Lower leg skin (tissue), 4 donors: ENCODE measurements around the gene COX6A2. TPM values are rescaled to one million over a fixed set of nuclear protein-coding genes. Genes with fewer than 3 reads are reported as not detected.

Experiments used
- DNase-seq, 2 donors: peaks; one replicate each; pipeline ENCODE4 v3.0.0-alpha.2; 2019; ENCODE audit warnings: low spot score in 2 of 2
- H3K4me3 ChIP-seq: fragments of 200-600 bp; sonication (generic); 2 replicates; pipeline ENCODE4 v1.5.1; 2017; ENCODE audit warnings: mild to moderate bottlenecking, low read depth; ENCODE audit not compliant: poor library complexity, severe bottlenecking
- POLR2A ChIP-seq, 2 donors: fragments of 450-650 bp; IDR thresholded peaks; one replicate each; pipeline ENCODE4 v1.6.1; 2016 to 2017; ENCODE audit warnings: antibody characterized with exemption in 2 of 2, mild to moderate bottlenecking in 1 of 2, moderate library complexity in 1 of 2
- WGBS, 2 donors: methylation state at CpG; one replicate each; pipeline ENCODE4 v1.1.5; 2018; 5-methylcytosine and 5-hydroxymethylcytosine counted together
- intact Hi-C: fragments of 100-400 bp; cut with DNase I; formaldehyde crosslinking; loops from one replicate; pipeline ENCODE4 v1.15.0; 2023; ENCODE audit warnings: low total_unique reads
- total RNA-seq, 4 donors: library from RNA; depleted of rRNA; stranded (reverse); fragments of >200 nt; gene quantifications; one replicate each; pipeline ENCODE4 v1.1.0, GENCODE V29; 2016
- TF ChIP-seq, protein P1 (sequence below), 3 donors: fragments of 450-650 bp; IDR thresholded peaks; one replicate each; pipeline ENCODE4 v1.5.1; 2016; ENCODE audit warnings: antibody characterized with exemption in 3 of 3, mild to moderate bottlenecking in 3 of 3, moderate library complexity in 2 of 3

The COX6A2 gene
- total RNA-seq, 4 donors from 2014 or later, result not detected

GRCh38 chr16:31471241-31471874 is 43.2 kb upstream of the COX6A2 start:
- intact Hi-C loops, result no loop called here
- H3K4me3 ChIP-seq, result no peak overlapping the region
- TF ChIP-seq, protein P1, sequence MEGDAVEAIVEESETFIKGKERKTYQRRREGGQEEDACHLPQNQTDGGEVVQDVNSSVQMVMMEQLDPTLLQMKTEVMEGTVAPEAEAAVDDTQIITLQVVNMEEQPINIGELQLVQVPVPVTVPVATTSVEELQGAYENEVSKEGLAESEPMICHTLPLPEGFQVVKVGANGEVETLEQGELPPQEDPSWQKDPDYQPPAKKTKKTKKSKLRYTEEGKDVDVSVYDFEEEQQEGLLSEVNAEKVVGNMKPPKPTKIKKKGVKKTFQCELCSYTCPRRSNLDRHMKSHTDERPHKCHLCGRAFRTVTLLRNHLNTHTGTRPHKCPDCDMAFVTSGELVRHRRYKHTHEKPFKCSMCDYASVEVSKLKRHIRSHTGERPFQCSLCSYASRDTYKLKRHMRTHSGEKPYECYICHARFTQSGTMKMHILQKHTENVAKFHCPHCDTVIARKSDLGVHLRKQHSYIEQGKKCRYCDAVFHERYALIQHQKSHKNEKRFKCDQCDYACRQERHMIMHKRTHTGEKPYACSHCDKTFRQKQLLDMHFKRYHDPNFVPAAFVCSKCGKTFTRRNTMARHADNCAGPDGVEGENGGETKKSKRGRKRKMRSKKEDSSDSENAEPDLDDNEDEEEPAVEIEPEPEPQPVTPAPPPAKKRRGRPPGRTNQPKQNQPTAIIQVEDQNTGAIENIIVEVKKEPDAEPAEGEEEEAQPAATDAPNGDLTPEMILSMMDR (IDR thresholded peaks at IDR 0.05), result no peak
- no peak for TF ChIP-seq POLR2A (IDR thresholded peaks at IDR 0.05)
- no peak for DNase-seq
- 33 to 41% methylated on average over 15 of the region's 15 CpGs for WGBS, 2 donors

- no peak overlapping the region for H3K4me3 ChIP-seq
- 82 to 83% methylated on average over 3 of the region's 3 CpGs for WGBS, 2 donors
- DNase-seq, result no peak
- TF ChIP-seq POLR2A (IDR thresholded peaks at IDR 0.05), result no peak
- TF ChIP-seq, protein P1 (IDR thresholded peaks at IDR 0.05), result no peak
- intact Hi-C loops, result no loop called here
Measured at GRCh38 chr16:31470615-31471014, 42.5 kb upstream of the COX6A2 start.

DNA sequence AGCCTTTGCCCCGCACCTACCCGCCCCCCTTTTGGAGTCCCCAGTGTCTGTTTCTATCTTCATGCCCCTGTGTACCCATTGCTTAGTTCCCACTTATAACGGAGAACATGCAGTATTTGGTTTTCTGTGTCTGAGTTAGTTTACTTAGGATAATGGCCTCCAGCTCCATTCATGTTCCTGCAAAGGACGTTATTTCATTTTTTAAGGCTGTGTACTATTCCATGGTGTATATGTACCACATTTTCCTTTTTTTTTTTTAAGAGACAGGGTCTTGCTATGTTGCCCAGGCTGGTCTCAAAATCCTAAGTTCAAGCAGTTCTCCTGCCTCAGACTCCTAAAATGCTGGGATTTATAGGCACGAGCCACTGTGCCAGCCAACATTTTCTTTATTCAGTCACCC is 39.7 kb upstream of the COX6A2 start:
- no peak overlapping the region for H3K4me3 ChIP-seq
- DNase-seq, result no peak
- WGBS, 2 donors, result 84 to 94% methylated on average over 5 of the region's 5 CpGs
- no peak for TF ChIP-seq POLR2A (IDR thresholded peaks at IDR 0.05)
- TF ChIP-seq, protein P1 (IDR thresholded peaks at IDR 0.05), result no peak
- intact Hi-C loops, result no loop called here

DNA sequence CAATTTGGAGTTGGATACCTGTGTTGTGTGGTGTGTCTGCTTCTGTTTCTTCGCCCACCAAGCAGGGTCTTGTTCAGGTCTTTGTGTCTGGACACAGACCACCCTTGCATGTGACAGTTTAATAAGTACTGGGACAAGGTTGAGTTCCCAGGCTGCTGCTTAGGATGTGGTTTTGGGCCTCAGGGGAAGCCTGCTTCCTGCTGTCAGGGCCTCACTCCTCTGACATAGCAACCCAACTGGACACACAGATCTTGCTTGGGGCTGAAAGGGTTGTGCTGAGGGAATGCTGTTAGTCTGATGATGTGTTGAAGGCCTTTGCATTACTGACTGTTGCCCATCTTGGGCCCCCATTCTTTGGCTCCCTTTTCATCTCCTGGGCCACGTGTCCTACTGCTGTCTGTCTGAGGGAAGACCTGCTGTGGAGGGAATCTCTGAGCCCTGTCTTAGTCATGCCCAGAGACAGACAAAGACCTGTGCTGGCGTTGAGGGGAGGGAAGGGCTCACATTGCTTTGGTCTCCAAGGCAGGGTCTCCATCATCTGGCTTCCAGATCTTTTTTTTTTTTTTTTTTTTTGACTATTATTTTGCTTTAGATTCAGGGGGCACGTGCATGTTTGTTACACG is 39.1 kb upstream of the COX6A2 start:
- H3K4me3 ChIP-seq, result no peak overlapping the region
- intact Hi-C loops, result no loop called here
- no peak for DNase-seq
- WGBS, 2 donors, result 76 to 81% methylated on average over 5 of the region's 5 CpGs
- TF ChIP-seq, protein P1 (IDR thresholded peaks at IDR 0.05), result no peak
- TF ChIP-seq POLR2A (IDR thresholded peaks at IDR 0.05), result no peak

- 92 to 97% methylated on average over 9 to 12 of the region's 18 CpGs for WGBS, 2 donors
- intact Hi-C loops, result no loop called here
- no peak for DNase-seq
- H3K4me3 ChIP-seq, result no peak overlapping the region
- TF ChIP-seq POLR2A (IDR thresholded peaks at IDR 0.05), result no peak
- TF ChIP-seq, protein P1 (IDR thresholded peaks at IDR 0.05), result no peak
Measured at GRCh38 chr16:31466381-31466841, 38.3 kb upstream of the COX6A2 start.
